GM18868 (cell line): ENCODE data around the gene CFAP161.
"Not testable (repeated sequence)": the region's sequence is repeated elsewhere in the genome, so short reads cannot be mapped to it uniquely, and the experiment has no call there.

ENCODE experiments used
- ATAC-seq: cut with Tn5 transposase; IDR thresholded peaks from one replicate; pipeline ENCODE4 v1.9.1; 2021; ENCODE audit warnings: mild to moderate bottlenecking, moderate library complexity; ENCODE audit not compliant: unreplicated experiment

The CFAP161 gene

DNA sequence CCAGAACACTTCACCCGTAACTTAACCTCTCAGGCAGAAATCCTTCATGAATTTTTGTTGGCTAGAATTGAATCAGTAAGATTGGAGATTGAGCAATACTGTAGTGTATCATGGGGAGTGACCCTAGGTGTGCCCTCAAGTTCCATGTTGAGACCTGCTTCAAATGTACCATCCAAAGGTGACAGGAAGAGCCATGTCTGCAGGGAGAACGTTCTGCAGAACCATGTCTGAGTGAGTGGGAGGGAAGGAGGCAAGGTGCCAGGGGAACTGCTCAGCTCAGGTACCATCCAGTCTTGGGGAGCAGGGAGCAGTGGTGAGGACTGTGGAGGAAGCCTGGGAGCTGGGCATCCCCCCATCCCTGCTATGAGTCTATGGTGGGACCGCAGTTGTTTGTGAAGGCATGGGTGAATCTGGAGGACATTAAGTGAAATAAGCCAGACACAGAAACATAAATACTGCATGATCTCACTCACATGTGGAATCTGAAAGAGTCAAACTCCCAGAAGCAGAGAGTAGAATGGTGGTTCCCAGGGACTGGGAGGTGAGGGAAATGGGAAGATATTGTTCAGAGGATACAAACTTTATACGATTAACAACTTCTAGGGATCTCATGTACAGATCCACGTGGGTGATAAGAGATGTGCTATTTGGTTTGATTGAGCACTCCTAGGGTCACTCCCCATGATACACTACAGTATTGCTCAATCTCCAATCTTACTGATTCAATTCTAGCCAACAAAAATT is 23.3 kb downstream of the CFAP161 start:
- no peak for ATAC-seq

- no peak for ATAC-seq
These were observed 23.8 kb downstream of the CFAP161 start for GRCh38 chr15:81157939-81158223.

DNA sequence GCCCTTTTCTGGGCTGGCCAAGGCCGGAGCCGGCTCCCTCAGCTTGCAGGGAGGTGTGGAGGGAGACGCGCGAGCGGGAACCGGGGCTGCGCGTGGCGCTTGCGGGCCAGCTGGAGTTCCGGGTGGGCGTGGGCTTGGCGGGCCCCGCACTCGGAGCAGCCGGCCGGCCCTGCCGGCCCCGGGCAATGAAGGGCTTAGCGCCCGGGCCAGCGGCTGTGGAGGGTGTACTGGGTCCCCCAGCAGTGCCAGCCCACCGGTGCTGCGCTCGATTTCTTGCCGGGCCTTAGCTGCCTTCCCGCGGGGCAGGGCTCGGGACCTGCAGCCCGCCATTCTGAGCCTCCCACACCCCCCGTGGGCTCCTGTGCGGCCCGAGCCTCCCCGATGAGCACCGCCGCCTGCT is 24.5 kb downstream of the CFAP161 start:
- ATAC-seq = not testable (repeated sequence)

DNA sequence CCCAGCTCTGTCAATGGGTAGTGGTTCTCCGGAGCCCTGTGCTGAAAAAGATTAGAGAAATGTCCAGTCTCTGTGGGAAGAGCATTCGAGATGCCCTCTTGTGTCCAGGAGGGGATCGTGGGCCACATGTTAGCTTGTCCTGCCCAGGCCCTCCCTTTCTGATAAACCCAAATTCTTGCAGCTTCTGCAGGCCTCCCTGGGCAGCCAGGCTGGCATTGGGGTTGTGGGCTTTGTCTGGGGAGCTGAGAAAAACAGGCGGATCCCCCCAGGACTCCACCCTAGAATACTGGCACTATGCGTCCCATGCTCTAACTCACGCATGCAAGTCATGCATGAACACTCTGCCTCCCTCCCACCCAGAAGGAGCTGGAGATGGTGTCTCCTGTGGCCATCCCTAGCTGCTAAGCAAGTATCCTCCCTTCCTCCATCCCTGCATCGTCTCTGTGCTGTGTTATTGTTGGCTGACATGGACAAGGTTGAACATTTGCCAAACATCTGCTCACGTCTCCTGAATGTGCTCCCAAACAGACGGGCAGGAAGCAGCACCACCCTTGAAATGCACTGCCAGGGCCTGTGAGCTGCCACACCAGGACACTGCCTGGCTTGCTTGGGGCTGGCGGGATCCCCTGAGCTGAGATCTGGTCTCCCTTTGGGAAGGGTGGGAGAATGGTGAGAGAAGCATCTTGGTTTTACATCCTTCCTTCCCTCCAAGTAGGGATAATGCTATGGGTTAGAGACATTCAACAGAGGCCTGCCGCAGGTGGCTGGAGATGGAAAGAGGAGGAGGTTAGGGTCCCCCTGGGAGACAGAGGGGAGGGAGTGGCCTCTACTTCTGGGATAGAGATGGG is 26.5 kb downstream of the CFAP161 start:
- ATAC-seq = no peak

GRCh38 chr15:81161160-81161673 is 27.1 kb downstream of the CFAP161 start:
- no peak for ATAC-seq

- no peak for ATAC-seq
These were observed 27.8 kb downstream of the CFAP161 start for GRCh38 chr15:81161851-81162250.

- ATAC-seq = no peak
These were observed 30.1 kb downstream of the CFAP161 start for GRCh38 chr15:81163961-81164800.

DNA sequence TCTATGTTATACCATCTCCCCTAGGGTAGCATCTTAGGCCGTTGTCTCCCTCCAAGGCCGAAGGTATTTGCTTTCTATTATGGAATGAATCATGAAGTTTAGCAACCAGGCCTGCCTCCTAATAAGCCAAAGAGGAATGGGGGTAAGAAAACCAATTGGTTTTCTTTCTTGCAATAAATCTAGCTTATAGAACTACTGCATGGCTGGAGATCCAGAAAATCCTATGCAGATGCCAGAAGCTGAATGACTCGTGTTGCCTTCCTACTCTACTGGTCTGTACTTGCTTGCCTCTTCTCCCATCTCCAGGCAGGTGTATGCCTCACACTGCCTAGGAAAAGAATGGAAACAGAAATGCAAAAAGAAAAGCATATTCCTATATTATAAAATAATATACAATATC is 31.5 kb downstream of the CFAP161 start:
- ATAC-seq = no peak

DNA sequence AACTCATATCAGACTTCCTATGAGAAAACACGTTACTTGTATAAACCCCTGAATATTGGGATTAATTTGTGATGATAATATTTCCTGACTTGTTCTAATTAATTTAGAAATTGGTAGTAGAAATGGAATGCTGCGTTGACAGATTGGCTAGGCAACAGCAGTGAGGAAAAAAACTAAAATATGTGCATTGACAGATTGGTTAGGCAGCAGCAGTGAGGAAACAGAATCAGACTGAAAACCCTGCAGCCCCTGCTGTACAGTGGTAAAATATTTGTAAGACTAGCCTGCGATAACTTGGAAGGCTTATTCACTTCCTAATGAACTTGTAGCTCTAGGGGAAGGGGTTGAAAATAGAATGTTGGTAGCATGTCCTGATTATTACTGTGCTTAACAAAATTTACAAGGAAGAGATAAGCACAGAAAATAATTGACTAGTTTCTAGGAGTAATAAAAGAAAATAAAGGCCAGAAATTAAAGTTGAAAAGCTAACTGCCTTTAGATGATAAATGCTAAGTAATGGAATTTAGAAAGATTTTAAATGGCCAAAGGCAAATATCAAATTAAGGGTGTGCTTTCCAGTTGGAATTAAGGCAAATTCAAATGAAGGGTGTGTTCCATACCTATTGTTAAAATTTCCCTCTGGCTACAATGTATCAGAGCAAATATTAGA is 32.7 kb downstream of the CFAP161 start:
- no peak for ATAC-seq

DNA sequence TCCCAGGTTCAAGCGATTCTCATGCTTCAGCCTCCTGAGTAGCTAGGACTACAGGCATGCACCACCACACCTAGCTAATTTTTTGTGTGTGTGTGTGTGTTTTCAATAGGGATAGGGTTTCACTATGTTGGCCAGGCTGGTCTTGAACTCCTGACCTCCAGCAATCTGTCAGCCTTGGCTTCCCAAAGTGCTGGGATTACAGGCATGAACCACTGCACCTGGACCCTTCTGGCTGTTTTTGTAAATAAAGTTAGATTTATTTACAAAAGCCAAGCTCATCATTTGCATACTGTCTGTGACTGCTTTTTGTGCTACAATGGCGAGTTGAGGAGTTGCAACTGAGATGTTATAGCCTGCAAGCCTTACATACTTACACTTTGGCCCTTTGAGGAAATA is 34.1 kb downstream of the CFAP161 start:
- no peak for ATAC-seq

- ATAC-seq = no peak
These were observed 34.6 kb downstream of the CFAP161 start for GRCh38 chr15:81168644-81169043.

DNA sequence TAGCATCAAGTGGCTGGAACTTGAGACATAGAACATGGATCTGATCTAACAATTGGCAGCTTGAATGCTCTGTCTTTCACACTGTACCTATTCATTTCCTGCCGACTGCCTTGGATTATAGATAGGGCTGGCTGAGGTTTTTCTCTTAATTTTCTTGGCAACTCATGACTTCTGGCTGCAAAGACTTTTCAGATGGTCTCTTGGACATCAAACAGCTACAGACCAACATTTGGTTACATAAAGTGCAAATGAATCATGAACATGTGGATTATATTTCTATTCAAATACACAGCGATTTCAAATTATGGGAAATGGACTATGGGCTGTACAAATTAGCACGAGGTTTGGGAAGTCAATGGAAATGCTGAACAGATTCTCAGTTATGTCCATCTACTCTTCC is 36.4 kb downstream of the CFAP161 start:
- ATAC-seq = no peak

- ATAC-seq = no peak
These were observed 37.2 kb downstream of the CFAP161 start for GRCh38 chr15:81171286-81171685.

DNA sequence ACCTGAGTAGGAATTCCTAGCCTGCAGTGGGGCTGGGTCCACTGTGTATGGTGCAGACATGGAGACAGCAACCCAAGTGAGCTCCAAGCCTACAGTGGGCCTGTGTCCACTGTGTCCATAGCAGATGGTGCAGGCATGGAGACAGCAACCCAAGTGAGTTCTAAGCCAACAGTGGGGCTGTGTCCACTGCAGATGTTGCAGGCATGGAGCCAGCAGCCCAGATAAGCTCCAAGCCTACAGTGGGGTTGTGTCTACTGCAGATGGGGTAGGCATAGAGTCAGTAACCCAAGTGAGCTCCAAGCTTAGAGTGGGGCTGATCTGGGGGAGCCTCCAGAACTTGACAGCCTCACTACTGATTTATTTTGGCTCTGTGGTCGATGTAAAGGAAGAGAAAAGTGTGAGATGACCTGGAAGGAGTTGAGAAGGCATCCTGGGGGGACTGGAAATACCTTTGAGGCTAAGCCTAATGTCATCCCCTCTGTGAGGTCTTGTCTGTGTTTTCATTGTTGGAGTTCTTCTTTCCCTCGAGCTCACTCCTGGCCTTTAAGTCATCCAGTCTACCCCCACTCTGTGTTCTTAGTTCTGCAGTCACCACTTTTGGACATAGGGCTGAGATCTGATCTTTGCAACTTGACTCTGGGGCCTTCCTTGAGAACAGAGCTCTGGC is 40.2 kb downstream of the CFAP161 start:
- ATAC-seq = no peak

DNA sequence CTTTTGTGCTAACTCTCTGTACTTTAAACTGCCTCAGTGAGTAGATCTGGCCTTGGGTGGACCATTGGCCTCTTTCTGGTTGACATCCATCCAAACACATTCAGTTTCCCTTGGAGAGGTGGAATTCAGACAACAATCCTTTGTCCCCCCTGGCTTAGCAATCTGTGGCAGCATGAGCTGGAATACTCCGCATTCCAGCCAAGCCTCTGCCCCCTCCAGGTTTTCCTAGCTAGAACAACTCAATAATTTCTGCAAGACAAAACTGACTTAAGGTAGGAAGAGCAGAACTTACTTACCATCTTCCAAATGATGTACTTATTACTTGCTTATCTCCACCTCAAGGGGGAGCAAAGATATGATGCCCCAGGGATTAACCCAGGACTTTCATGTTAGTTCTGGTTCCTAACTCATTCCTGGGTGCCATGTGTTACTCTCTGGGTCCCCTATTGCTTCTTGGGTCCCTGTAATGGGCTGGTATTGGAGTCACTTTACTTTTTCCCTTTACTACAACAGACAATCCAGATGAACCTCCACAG is 40.8 kb downstream of the CFAP161 start:
- no peak for ATAC-seq

GRCh38 chr15:81175496-81175895 is 41.4 kb downstream of the CFAP161 start:
- ATAC-seq = no peak

DNA sequence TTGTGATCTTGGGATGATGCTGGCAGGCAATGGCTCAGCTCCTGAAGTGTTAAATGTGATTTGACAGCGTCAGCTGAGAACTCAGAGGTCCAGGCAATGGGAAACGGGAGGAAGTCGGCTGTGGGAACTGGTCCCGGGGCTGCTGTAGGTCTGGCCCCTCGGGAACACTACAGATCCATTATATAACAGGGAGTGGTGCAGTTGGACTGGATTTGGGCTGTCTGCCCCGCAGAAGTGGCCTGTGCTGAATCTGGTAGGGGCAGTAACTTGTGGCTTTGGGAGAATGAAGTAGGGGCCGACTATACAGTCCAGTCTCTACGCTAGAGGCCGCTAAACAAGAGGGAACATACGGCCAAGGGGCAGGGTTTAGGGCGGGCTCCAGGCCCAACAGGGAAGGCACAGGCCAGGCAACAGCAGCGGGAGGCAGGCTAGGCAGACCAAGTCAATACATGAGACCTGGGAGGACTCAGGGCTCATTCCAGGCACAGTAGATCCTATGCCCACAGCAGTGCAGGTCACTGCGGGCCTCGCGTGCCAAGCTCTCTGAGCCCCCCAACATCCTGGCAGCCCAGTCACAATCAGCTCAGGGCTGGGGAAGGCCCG is 42.3 kb downstream of the CFAP161 start:
- ATAC-seq = no peak

DNA sequence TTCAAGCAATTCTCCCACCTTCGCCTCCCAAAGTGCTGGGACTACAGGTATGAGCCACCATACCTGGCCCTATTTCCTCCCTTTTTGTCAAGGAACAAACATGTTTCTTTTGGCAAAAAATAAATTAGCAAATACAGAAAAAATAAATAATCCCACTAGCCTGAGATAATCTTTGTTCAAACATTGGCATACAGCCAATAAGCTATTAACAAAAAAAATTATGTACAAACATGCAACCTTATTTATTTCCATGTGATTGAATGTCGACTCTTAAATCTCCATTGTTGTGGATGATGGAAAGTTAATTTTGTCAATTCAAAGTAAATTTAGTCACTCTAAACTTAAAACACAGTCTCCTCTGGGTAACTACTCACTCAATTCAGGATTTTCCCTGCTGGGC is 44.3 kb downstream of the CFAP161 start:
- ATAC-seq = no peak

DNA sequence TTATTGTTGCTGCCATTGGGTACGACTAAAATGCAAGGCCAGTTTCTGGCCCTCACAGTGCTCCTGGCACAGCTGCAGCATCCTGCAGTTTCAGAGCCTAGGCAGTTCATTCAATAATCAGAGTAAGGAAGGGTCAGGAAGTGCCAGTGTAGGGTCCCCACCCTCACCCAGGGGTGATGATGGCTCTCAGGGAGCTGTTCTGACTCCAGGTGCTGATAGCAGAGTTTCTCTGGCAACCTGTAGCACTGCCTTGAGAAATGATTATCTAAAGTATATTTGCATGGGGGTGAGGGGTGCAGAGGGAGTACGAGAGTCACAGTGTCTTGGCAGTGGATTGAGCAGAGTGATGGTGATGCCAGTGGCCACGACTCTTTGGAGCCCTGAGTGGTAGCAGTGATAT is 47.1 kb downstream of the CFAP161 start:
- no peak for ATAC-seq
